SW480 (cell line): Measurements from ENCODE around the gene CD48.

ENCODE experiments used
- DNase-seq: peaks from one replicate; pipeline ENCODE4 v3.0.0-alpha.2; 2016; ENCODE audit warnings: low spot score

Gene CD48, protein sequence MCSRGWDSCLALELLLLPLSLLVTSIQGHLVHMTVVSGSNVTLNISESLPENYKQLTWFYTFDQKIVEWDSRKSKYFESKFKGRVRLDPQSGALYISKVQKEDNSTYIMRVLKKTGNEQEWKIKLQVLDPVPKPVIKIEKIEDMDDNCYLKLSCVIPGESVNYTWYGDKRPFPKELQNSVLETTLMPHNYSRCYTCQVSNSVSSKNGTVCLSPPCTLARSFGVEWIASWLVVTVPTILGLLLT

DNA sequence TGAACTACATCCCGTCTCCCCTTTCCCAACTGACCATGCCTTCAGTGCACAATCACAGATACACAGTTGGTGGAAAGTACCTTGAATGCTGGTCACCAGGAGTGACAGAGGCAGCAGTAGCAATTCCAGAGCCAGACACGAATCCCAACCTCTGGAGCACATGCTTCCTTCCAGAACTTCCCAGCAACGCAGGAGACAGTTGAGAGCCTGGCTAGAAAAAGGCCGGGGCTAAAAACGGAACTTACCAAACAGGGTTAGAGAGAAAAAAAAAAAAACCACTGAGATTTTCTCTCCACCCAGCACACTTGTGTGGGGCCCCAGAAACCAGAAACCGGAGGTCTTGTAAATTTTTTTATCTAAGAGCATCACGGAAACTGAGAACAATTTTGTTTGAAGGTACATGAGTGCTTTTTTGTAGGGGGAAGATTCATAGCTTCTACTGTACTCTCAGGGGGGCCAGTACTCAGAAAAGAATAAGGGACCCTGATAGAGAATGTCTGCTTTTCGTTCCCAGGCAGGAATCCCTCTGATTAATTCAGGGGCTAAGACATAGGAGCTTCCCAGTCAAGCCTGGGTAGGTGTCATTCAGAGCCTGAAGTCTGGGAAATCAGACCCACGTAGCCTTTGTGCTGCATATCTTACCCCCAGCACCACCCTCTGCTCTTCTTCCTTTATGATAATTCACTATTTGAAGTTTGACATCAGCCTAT lies at the start of gene CD48:
Gene CD48 (minus strand): TSS at position 221 of the 710 bp plus-strand sequence. CDS start 59 bp downstream, at position 162.
- DNase-seq: no peak

DNA sequence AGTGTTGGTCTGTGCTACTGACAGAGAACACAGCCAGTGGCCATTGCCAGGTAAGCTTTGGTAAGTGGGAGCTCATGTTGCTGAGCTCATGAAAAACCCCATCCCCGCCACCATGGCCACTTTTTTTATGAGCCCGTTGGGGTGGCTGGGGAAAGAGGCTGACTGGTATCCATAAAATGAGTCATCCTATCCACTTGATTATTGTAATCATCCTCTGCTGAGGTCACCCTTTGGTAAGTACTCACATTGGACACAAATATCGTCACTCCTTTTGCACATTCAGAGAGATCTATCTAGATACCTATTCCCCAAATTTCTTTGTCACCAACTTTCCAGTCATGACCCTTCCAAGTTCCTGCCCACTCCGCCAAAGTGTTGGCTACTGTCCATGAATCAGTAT lies 49.4 kb upstream of the CD48 start:
- no peak for DNase-seq

DNA sequence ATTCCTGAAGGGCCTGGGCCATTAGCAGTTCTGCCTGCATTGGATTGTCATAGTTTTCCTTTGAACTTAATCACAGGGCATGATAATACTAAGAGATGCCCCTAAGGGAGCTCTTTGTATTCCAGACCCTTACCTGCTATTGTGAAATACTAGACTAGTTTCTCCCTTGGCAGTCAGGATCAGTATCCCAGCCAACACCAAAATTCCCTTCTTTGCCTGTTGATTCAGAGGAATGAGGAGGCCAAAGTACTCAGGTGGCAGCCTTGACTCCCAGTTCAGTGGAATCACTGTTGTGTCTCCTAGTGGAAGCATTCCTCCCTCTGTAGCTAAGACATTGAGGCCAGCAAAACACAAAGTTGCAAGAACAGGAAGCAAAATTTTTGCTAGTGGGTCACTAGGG lies 48.1 kb upstream of the CD48 start:
- DNase-seq: no peak

DNA sequence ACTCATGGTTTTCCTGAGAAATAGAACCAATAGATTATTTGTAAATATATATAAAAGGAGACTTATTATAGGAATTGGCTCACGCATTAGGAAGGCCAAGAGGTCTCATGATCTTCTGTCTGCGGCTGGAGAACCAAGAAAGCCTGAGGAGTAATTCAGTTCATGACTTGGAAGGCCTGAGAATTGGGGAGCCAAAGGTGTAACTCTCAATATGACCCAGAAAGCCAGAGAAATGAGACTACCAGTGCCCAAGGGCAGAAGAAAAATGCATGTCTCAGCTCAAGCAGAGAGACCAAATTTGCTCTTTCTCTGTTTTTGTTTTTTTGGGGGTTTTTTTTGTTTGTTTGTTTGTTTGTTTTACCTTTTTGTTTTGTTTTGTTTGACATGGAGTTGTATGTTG lies 46.9 kb upstream of the CD48 start:
- no peak for DNase-seq

DNA sequence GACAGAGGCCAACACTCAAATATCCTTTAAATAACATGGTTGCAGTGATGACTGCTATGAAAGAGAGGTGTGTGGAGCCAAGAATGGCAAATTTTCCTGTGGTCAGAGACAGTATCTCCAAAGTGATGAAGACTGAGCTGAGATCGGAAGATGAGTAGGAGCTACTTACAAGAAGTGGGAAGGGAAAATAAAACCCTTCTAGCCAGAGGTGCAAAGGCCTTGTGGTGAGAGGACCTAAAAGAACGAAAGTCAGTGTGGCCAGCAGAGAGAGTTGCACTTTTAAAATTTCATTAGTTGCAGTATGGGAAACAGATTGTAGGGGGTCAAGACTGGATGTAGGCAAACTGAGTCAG lies 45.2 kb upstream of the CD48 start:
- DNase-seq: no peak

DNA sequence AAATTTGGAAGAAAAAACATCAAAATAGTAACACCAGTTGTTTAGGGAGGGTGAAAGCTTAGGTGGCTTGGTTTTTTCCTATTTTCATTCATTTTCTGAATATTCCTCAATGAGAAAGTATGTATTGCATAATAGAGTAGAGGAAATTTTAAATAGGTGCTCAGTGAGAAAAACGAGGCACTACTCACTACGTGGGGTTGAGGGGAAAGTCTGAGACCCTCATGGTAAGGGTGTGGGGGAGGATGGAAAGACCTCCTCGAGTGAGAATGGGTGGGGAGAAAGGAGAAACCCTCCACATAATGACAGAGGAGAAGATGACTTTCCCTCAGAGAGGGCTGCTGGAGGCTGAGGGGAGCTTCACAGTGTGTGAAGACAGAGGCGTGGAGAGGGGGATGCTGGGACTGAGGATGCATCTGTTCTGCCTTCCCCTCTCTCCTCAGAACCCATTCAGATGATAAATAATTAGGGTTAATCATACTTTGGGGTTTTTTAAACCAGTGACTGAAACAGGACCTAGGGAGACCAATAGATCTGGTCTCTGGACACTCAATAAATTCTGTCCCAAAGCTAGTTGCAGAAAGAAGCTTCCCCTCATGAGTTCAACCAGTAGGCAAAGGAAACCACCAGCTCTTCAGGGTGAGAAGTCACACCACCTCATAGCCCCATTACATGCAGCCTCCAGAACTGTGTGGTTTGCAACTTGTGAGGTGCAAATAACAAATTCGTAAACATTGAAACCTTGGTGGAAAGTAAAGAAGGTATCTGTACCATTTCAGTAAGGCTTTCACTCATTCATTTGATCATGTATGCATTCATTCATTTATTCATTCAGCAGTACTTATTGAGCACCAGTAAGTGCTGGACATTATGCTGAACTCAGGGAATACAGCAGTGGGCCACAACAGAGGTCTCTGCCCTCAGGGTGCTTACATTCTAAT lies 44.6 kb upstream of the CD48 start:
- DNase-seq: no peak

DNA sequence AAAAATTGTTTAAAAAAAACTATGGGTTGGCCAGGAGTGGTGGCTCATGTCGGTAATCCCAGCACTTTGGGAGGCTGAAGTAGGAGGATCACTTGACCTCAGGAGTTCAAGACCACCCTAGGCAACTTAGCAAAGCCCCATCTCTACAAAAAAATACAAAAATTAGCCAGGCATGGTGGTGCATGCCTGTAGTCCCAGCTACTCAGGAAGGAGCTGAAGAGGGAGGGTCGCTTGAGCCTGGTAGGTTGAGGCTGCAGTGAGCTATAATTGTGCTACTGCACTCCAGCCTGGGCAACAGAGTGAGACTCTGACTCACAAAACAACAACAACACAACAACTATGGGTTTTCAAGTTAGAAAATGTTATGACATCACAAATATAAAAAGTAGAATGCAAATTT lies 43.8 kb upstream of the CD48 start:
- no peak for DNase-seq

DNA sequence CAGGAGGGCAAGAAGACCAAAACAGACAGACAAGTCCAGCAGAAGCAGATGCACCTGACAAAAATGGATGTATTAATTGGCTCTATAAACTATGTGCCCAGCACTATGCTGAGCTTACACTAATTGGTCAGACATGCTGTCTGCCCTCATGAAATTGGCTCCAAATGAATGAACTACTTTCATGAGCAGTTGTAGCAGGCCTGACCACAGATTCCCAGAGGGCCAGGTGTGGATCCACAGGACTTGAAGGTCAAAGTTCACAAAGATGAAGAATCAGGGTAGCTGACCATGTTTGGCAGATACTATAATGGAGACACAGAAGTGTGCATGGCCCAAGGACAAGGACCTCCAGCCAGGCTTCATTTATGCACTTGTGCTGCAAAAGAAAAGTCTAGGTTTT lies 42.0 kb upstream of the CD48 start:
- no peak for DNase-seq

DNA sequence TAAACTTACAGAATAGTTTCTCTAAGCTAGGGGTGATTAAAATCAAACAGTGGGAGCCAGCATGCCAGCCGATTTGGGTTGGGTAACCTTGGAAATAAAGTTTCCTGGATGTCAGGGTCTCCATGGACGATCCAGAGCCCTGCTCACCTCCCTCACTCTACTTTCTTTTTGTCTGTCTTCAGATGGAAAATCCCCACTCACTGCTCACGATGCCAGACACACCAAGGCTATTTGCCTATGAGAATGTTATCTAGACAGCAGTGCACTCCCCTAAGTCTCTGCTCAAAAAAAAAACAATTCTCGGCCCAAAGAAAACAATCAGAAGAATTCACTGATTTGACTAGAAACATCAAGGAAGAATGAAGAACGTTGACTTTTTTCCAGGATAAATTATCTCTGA lies 41.3 kb upstream of the CD48 start:
- DNase-seq: no peak

DNA sequence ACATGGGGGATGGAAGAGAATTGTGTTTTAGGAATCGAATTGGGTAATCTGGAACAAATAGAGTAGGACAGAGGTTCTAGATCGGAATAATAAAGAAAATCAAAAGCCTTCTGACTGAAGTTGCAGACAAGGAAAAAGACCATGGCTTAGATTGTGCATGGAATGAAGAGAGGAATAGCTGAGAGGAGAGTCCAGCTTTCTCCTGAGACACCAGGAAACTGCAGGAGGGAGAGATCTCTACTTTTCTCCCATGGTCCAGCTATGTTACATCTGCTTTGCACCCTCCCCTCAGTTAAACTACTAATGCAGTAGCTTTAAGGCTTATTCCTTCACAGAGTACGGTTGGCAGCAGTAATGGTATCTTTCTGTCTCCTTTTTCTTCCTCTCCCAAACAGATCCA lies 40.8 kb upstream of the CD48 start:
- DNase-seq: no peak

DNA sequence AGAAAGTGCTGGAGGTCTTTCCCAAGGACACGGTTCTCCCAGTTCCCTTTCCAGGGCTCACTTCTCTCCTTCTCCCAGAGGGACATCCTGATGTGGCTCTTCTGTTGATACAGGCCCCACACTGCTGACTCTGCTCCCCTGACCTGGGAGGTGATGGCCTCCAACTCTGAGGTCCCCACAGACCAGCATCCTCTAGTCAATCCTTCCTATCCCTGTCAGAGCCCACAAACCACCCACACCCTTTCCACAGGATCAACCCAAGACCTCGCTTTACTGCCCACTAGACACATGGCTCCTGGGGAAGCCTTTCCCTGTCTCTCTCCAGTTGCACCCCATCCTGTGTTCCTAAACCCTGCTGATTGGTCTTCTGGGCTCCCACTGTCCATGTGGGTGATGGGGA lies 39.0 kb upstream of the CD48 start:
- no peak for DNase-seq

DNA sequence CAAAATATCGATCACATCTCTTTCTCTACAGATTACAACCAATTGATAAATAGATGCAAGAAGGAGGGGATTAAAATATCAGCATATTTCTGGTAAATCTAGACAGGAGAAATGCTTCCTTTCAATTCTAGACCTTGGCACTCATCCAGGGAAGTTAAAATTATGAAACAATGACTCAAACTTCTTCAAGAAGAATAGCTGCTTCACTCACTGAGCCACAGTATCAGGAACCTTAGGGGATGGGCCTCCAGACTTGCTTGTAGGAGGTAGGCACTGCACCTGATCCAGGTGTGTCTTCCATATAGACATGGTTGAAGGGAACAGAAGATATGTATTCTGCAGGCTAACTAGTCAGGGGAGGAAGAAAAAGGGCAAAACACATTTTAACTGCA lies 37.3 kb upstream of the CD48 start:
- DNase-seq: no peak

DNA sequence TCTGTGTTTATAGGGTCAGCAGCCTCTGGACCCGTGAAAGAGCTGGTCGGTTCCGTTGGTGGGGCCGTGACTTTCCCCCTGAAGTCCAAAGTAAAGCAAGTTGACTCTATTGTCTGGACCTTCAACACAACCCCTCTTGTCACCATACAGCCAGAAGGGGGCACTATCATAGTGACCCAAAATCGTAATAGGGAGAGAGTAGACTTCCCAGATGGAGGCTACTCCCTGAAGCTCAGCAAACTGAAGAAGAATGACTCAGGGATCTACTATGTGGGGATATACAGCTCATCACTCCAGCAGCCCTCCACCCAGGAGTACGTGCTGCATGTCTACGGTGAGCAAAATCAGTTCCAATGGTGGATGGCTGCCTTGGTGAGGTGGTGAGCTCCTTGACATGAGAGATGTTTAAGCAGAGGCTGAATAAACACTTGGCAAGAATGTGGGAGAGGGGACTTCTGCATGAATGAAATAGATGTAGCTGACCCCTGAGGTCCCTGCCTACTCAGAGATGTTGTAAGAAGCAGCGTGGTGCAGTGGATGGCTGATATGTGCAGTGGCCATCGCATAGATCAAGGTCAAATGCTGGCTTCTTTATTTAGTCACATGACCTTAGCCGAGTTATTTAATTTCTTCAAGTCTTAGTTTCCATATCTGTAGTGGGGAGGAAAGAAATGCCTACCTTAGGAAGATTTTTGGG lies 36.7 kb upstream of the CD48 start:
- DNase-seq: peak; percentile 8

DNA sequence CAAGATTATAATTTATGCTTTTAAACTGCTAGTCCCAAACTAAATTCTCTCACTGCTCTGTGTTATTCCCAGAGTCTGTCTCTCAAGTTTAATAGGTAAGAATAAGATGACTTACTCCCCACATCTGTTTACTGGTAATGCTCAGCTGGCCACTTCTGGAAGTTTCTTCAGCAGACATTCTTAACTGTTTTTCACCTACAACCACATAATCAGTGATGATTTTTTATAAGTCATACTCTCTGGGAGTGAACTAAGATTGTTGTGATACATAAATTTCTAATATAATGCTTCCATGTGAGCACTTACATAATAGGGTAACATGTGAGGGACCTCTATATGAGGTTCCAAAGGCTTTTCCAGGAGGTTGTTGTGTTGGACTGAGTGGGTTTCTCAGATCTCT lies 36.1 kb upstream of the CD48 start:
- no peak for DNase-seq

DNA sequence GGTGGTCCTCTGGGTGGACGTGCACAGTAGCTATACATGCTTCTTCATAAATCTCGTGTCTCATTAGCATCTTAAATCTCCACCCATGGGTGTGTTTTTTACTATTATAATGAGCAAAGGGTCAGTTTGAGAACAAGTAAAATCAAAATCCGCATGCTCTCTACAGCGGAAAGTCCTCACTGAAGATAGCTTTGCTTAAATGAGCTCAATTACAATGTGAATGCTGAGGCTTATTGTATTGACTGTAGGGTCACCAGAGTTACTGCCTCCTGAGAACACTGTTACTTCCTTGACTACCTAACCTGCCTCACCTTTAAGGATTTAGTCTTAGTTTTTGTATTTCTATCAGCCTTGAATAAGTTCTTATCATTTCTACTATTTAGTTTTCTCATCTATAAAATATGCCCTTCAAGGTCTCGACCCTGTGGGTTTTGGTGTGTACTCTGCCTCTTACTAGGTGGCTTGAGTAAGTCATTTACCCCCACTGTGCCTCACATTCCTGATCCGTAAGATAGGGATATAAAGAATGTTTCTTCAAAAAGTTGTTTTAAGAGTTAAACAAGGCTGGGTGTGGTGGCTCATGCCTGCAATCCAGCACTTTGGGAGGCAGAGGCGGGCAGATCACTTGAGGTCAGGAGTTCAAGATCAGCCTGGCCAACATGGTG lies 35.3 kb upstream of the CD48 start:
- no peak for DNase-seq

DNA sequence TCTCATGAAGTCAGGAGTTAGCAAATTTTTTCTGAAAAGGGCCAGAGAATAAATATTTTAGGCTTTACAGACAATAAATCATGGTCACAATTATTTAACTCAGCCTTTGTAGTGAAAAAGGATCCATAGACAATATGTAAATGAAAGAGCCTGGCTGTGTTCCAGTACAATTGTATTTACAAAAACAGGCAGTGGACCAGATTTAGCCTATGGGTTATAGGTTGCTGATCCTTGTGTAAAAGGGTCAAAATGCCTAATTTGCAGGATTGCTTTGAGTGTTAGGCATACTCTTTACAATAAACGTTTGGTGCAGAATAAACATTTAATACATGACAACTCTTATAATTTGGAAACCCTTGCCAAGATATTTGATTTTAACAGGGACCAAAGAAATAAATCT lies 33.9 kb upstream of the CD48 start:
- no peak for DNase-seq

DNA sequence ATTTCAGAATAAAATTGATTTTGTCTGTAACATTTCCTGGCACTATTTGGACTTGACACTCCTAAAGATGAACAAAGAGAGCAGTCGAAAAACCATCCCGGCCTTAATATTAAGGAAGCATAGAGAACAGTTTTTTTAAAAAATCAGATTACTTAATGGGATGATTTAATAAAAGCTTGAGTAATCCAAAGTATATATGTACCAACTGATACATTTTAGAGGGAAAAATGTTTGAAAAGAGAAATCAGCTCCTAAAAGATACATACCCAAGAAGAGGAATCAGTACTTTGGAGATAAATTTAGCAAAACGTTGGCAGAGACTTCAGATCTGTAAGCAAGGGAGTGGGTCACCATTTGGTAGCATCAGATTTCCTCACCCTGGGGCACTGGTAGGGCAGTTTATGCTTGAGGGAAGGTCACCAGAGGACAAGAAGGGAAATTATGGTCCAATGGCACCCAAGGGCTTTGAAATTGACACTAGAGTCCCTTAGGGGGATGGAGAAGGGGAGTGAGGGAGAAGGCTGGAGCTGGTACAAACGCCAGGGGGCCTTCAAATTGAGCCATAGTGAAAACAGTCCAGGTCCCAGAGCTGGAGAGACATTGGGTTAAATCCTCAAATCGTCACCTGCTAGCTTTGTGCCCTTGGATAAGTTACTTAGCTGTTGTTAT lies 33.4 kb upstream of the CD48 start:
- DNase-seq: no peak

DNA sequence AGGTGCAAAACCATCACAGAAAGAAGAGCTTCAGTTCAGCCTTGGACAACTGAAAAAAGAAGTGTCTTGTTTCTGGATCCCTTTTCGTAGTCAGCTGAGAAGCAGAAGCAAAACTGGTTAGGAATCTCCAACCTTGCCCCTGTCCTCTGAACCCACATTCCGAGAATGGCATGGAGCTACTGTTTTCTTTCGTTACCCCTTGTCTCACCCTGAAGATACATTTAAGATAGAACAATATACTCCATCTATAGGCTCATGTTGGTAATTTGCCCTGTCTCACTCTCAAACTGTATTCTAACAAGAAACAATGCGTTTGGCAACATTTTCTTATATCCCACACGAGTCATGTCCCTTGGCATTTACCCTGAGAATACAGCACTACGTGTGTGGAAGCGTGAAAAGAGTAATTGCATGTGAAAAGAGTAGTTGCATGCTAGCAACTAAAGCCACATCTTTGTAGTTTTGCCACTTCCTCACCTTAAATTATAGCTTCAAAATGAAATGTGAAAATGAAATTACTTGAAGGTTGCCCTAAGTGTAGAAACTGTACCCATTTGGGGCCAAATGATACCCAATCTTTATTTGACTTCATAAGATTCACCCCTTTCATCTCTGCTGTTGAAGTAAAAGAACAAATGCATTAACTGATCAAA lies 32.7 kb upstream of the CD48 start:
- DNase-seq: no peak

DNA sequence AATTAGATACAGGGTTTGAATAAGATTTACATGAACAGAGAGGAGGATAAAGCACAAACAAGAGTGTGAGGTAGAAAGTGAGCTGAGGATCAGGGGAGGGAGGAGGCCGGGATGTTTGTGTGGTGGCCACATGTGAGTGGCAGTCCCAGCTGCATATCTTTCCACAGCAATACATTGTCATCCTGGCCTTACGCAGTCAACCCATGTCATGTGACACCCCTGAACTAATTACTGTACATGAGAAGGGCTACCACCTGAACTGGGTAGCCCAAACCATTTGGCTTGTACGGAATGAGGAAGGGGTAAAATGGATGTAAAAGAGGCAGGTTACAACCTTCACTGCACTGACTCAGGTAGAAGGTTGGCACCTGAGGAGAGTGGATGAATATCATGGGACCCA lies 31.6 kb upstream of the CD48 start:
- DNase-seq: no peak

DNA sequence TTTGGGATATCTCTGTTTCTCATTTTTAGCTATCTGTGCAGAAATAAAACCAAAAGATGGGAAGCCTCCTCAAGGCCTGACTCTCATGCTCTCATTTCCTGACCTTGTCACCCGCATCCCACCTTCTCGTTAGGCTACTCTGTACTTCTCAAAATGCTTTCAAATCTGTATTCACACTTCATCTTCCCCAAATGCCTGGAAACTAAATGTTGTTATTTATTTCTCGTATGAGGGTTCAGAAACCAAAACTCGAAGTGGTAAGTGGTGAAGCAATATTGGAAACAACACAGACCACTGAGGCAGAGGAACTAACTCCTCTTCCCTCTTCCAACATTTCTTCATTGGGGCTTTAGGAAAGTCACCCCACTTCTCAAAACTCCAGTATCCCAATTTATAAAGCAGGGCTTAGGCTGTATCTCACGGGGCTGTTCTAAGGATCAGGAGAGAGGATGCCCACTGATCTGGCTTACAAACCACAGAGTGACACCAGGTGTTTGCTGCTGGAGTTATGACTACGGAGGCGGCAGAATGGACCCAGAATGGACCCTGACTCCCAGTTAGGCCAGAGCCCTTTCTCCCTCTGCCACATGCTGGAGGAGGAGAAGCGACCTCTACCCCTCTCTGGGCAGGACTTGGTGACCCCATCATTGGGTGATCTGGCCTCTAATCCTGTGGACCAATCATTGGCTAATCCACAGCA lies 31.0 kb upstream of the CD48 start:
- no peak for DNase-seq
